H1 (cell line): ENCODE results near the gene ZSCAN21. TPM values are rescaled to one million over a fixed set of nuclear protein-coding genes. Genes with fewer than 3 reads are reported as not detected.

Source experiments
- CTCF ChIA-PET: fragments of 300-600 bp; sonication (Branson Sonifier 250); formaldehyde crosslinking; loops from one replicate; lab custom pipeline; 2021; ENCODE audit not compliant: partially characterized antibody; lab: Charles Lee
- POLR2A ChIA-PET: fragments of 300-600 bp; sonication (Branson Sonifier 250); formaldehyde crosslinking; loops from one replicate; lab custom pipeline; 2021; ENCODE audit warnings: inconsistent platforms; ENCODE audit not compliant: partially characterized antibody; lab: Charles Lee
- DNase-seq, 2 experiments: peaks; one replicate each; pipeline versions ENCODE4 v3.0.0 to v3.0.0-alpha.2; 2010 to 2022; ENCODE audit warnings: low spot score in 2 of 2, low read depth in 1 of 2, mixed read lengths in 1 of 2
- FAIRE-seq: peaks from 2 replicates; lab custom pipeline; 2011; peaks lifted over from hg19 to GRCh38; lab: Jason Lieb, UNC
- H2AFZ ChIP-seq: 2 replicates; pipeline ENCODE4 v1.8.1; 2012; ENCODE audit warnings: low read length, inconsistent platforms
- H2AK5ac ChIP-seq: 2 replicates; pipeline ENCODE4 v1.6.1; 2013; ENCODE audit warnings: low read depth, low read length
- H2BK120ac ChIP-seq: replicated peaks from 2 replicates; pipeline ENCODE3; 2013; ENCODE audit warnings: low read depth, low read length, inconsistent platforms
- H2BK12ac ChIP-seq: 2 replicates; pipeline ENCODE4 v1.6.1; 2013; ENCODE audit warnings: low read depth, low read length
- H2BK15ac ChIP-seq: 2 replicates; pipeline ENCODE4 v1.6.1; 2013; ENCODE audit warnings: low read length
- H2BK20ac ChIP-seq: 2 replicates; pipeline ENCODE4 v1.6.1; 2013; ENCODE audit warnings: low read length
- H2BK5ac ChIP-seq: 2 replicates; pipeline ENCODE4 v1.6.1; 2013; ENCODE audit warnings: low read depth, low read length
- H3K14ac ChIP-seq: 2 replicates; pipeline ENCODE4 v1.6.1; 2013; ENCODE audit warnings: inconsistent platforms; ENCODE audit not compliant: insufficient read length
- H3K18ac ChIP-seq: 2 replicates; pipeline ENCODE4 v1.6.1; 2013; ENCODE audit warnings: low read length; ENCODE audit errors: extremely low read depth
- H3K23ac ChIP-seq: 2 replicates; pipeline ENCODE4 v1.6.1; 2013; ENCODE audit warnings: inconsistent platforms; ENCODE audit not compliant: insufficient read length
- H3K23me2 ChIP-seq: 2 replicates; pipeline ENCODE4 v1.6.1; 2013; ENCODE audit warnings: low read depth, low read length
- H3K27ac ChIP-seq: 2 replicates; pipeline ENCODE4 v1.6.1; 2011; ENCODE audit warnings: low read depth, low read length, inconsistent platforms
- H3K27me3 ChIP-seq, 4 experiments: replicated peaks in 1 of 4; 1 replicate in 1 of 4; 2 replicates in 3 of 4; pipeline versions ENCODE4 v1.6.1 to v1.8.1; 2011 to 2013; ENCODE audit warnings: low read length in 3 of 4, mild to moderate bottlenecking in 3 of 4, inconsistent platforms in 2 of 4, mixed read lengths in 2 of 4, moderate library complexity in 1 of 4; ENCODE audit not compliant: control insufficient read depth in 3 of 4, insufficient read depth in 3 of 4; ENCODE audit errors: extremely low read depth in 1 of 4
- H3K36me3 ChIP-seq, 4 experiments: 2 replicates each; pipeline versions ENCODE4 v1.6.1 to v1.8.1; 2011 to 2013; ENCODE audit warnings: mild to moderate bottlenecking in 4 of 4, low read length in 3 of 4, moderate library complexity in 2 of 4, control low read depth in 1 of 4, inconsistent platforms in 1 of 4; ENCODE audit not compliant: insufficient read depth in 4 of 4, control insufficient read depth in 2 of 4
- H3K4ac ChIP-seq: replicated peaks from 2 replicates; pipeline ENCODE3; 2013; ENCODE audit warnings: low read length, low read depth, mixed read lengths, inconsistent platforms; ENCODE audit not compliant: insufficient read length
- H3K4me1 ChIP-seq, 4 experiments: replicated peaks in 1 of 4; 1 replicate in 1 of 4; 2 replicates in 3 of 4; pipeline versions ENCODE4 v1.6.1 to v1.8.1; 2011 to 2013; ENCODE audit warnings: low read length in 3 of 4, inconsistent platforms in 2 of 4, mixed read lengths in 1 of 4; ENCODE audit not compliant: insufficient read depth in 4 of 4, control insufficient read depth in 3 of 4
- H3K4me2 ChIP-seq, 2 experiments: 2 replicates each; pipeline versions ENCODE4 v1.6.1 to v1.8.1; 2011 to 2013; ENCODE audit warnings: low read depth in 2 of 2, low read length in 2 of 2, control low read depth in 1 of 2, inconsistent platforms in 1 of 2, mild to moderate bottlenecking in 1 of 2; ENCODE audit not compliant: insufficient read depth in 1 of 2
- H3K4me3 ChIP-seq, 4 experiments: fragments of 200-600, 300-600 bp in 1 of 4; sonication (generic), shearing (Covaris generic), sonication (Bioruptor Twin) in 1 of 4; 2 replicates each; pipeline versions ENCODE4 v1.5.1 to v1.8.1; 2011 to 2016; ENCODE audit warnings: low read length in 4 of 4, low read depth in 3 of 4, control low read depth in 2 of 4, inconsistent platforms in 2 of 4, mild to moderate bottlenecking in 2 of 4, mixed read lengths in 1 of 4, moderate library complexity in 1 of 4; ENCODE audit not compliant: insufficient read depth in 2 of 4; ENCODE audit errors: extremely low read depth in 1 of 4
- H3K56ac ChIP-seq: replicated peaks from 2 replicates; pipeline ENCODE3; 2013; ENCODE audit warnings: low read depth, mild to moderate bottlenecking, mixed read lengths, low read length, inconsistent platforms; ENCODE audit not compliant: insufficient read length
- H3K79me1 ChIP-seq: 2 replicates; pipeline ENCODE4 v1.6.1; 2013; ENCODE audit warnings: low read depth, low read length, control low read depth
- H3K79me2 ChIP-seq, 2 experiments: 2 replicates each; pipeline versions ENCODE4 v1.6.1 to v1.8.1; 2012 to 2013; ENCODE audit warnings: low read length in 2 of 2, mild to moderate bottlenecking in 2 of 2, inconsistent platforms in 1 of 2; ENCODE audit not compliant: insufficient read depth in 2 of 2, control insufficient read depth in 1 of 2
- H3K9ac ChIP-seq, 4 experiments: replicated peaks in 1 of 4; 1 replicate in 1 of 4; 2 replicates in 3 of 4; pipeline versions ENCODE4 v1.6.1 to v1.8.1; 2011 to 2013; ENCODE audit warnings: low read depth in 3 of 4, low read length in 3 of 4, control low read depth in 2 of 4, mild to moderate bottlenecking in 2 of 4, moderate library complexity in 2 of 4, inconsistent platforms in 1 of 4; ENCODE audit errors: extremely low read depth in 1 of 4
- H3K9me3 ChIP-seq, 2 experiments: 2 replicates each; pipeline versions ENCODE4 v1.6.1 to v1.8.1; 2012 to 2013; ENCODE audit warnings: mild to moderate bottlenecking in 2 of 2, moderate library complexity in 2 of 2, control low read depth in 1 of 2, inconsistent platforms in 1 of 2, low read depth in 1 of 2, low read length in 1 of 2, mixed read lengths in 1 of 2; ENCODE audit not compliant: insufficient read depth in 2 of 2
- H4K20me1 ChIP-seq, 2 experiments: replicated peaks in 1 of 2; 2 replicates each; pipeline versions ENCODE3 to v1.8.1; 2011 to 2013; ENCODE audit warnings: inconsistent platforms in 2 of 2, low read length in 2 of 2, mild to moderate bottlenecking in 1 of 2; ENCODE audit not compliant: insufficient read depth in 2 of 2, control insufficient read depth in 1 of 2
- H4K5ac ChIP-seq: 2 replicates; pipeline ENCODE4 v1.6.1; 2013; ENCODE audit warnings: low read length, low read depth, mixed read lengths, inconsistent platforms; ENCODE audit not compliant: insufficient read length
- H4K8ac ChIP-seq: 2 replicates; pipeline ENCODE4 v1.8.0; 2013; ENCODE audit warnings: mild to moderate bottlenecking, moderate library complexity, low read length, inconsistent platforms; ENCODE audit not compliant: insufficient read depth; ENCODE audit errors: extremely low read depth
- H4K91ac ChIP-seq: replicated peaks from 2 replicates; pipeline ENCODE3; 2013; ENCODE audit warnings: low read length, mixed read lengths, inconsistent platforms; ENCODE audit not compliant: insufficient read length
- CBX5 ChIP-seq: fragments of 300-800, 300-1000 bp; sonication (generic); IDR thresholded peaks from 2 replicates; pipeline ENCODE4 v1.7.1; 2016; ENCODE audit warnings: antibody characterized with exemption, low read length, low read depth
- CHD1 ChIP-seq: IDR thresholded peaks from 2 replicates; pipeline ENCODE4 v1.6.1; 2012; ENCODE audit warnings: low read depth, low read length, improper control_type of control experiment
- MAFK ChIP-seq: IDR thresholded peaks from 2 replicates; pipeline ENCODE4 v1.6.1; 2012; ENCODE audit warnings: low read depth, mild to moderate bottlenecking, improper control_type of control experiment, low read length
- POLR2A ChIP-seq, 2 experiments: IDR thresholded peaks; 1 replicate in 1 of 2; 2 replicates in 1 of 2; pipeline ENCODE4 v1.6.1; 2011; ENCODE audit warnings: low read depth in 2 of 2, low read length in 2 of 2, mild to moderate bottlenecking in 2 of 2; ENCODE audit errors: control extremely low read depth in 1 of 2
- POLR2AphosphoS5 ChIP-seq: IDR thresholded peaks from 2 replicates; pipeline ENCODE4 v1.6.1; 2011; ENCODE audit warnings: low read depth, low read length
- SIRT6 ChIP-seq: IDR thresholded peaks from one replicate; pipeline ENCODE4 v1.7.1; 2012; ENCODE audit warnings: low read length, inconsistent platforms
- WGBS, 2 experiments: shearing (Covaris generic) in 1 of 2; methylation state at CpG; one replicate each; pipeline versions ENCODE4 v1.1.6 to v1.1.7; 2013 to 2015; ENCODE audit warnings: low lambda C conversion rate in 2 of 2, mixed read lengths in 2 of 2, inconsistent platforms in 1 of 2, low coverage in 1 of 2, missing lambda C conversion rate in 1 of 2; ENCODE audit not compliant: insufficient replicate concordance in 2 of 2, insufficient coverage in 1 of 2, insufficient read length in 1 of 2; ENCODE audit errors: extremely low coverage in 1 of 2, missing lambda C conversion rate in 1 of 2; 5-methylcytosine and 5-hydroxymethylcytosine counted together
- polyA plus RNA-seq, 7 experiments: library from polyadenylated mRNA; depleted of rRNA in 3 of 7; stranded (reverse) in 5 of 7; unstranded in 2 of 7; fragments of >200 nt in 5 of 7; fragments of 200-250 nt in 2 of 7; gene quantifications; 1 replicate in 5 of 7; 2 replicates in 1 of 7; 4 replicates in 1 of 7; pipeline versions ENCODE4 v1.2.1 to v1.2.3, GENCODE V29; 2011 to 2013; ENCODE audit warnings: missing spikeins in 2 of 7, mixed read lengths in 2 of 7
- total RNA-seq: library from RNA; stranded (reverse); fragmentation: NEBNext Ultra II Directional; extraction: Animal tissue kit (Norgen Biotek cat#: 25700); gene quantifications from 2 replicates; pipeline ENCODE4 v1.2.1, GENCODE V29; 2021

Gene ZSCAN21
- total and polyA plus RNA-seq, 2 of the 8 experiments (the other 6 are each of a cell fraction or from before 2014, with no cell fraction given), result 15.4 to 26.1 TPM

- POLR2A ChIA-PET, result interaction anchor here (0.9 to 19.5 kb wide), 15 partner anchors 10 to 400 kb away, joined by 3 to 722 read pairs (median 4); partner anchors contain the start of genes AP4M1, COPS6, LAMTOR4 and MCM7
- H2BK12ac ChIP-seq, result no peak overlapping the region
- peak overlapping the region; percentile 5; the same call in 1 of the 2 replicates for H3K27ac ChIP-seq
- H3K79me1 ChIP-seq, result peaks cover 16% of the 10 kb centered on the region
- H2AK5ac ChIP-seq, result no peak overlapping the region
- H2BK120ac ChIP-seq, result no peak overlapping the region
- no peak overlapping the region for H3K18ac ChIP-seq
- no peak overlapping the region for H2AFZ ChIP-seq
- H3K23me2 ChIP-seq, result no peaks in the 10 kb centered on the region; the same call in 1 of the 2 replicates
- no peak overlapping the region for H3K23ac ChIP-seq
- no peak for DNase-seq
- H3K56ac ChIP-seq, result no peak overlapping the region
- peaks cover 0 to 1% (median 0%) of the 10 kb centered on the region in 4 experiments; a peak in 1 of 7 replicates for H3K4me1 ChIP-seq
- WGBS, 2 experiments, result 93% methylated on average over 16 of the region's 16 CpGs; no CpG with 5 or more reads in 1 of the 2 experiments
- H2BK15ac ChIP-seq, result no peak overlapping the region
- H3K9ac ChIP-seq, result no peak overlapping the region
- peaks cover 76 to 86% (median 80%) of the 10 kb centered on the region in 4 experiments for H3K36me3 ChIP-seq
- H3K27me3 ChIP-seq, result no peaks in the 10 kb centered on the region
- H3K9me3 ChIP-seq, result no peaks in the 10 kb centered on the region
- no peak overlapping the region for H3K14ac ChIP-seq
- TF ChIP-seq MAFK (peak; percentile 77), SIRT6 (no peak), CBX5 (no peak), POLR2A (IDR thresholded peaks at IDR 0.05; ENCODE audit: control extremely low read depth in 1 of 2, low read depth in 2 of 2, low read length in 2 of 2) (peak; percentile 59 to 93), CHD1 (no peak), POLR2AphosphoS5 (peak; percentile 96)
- TF ChIP-seq, all 59 proteins: peak for 3
- CTCF ChIA-PET, result no interaction called here
- no peak overlapping the region for H2BK5ac ChIP-seq
- no peak overlapping the region for H3K4me3 ChIP-seq
- H4K91ac ChIP-seq, result no peak overlapping the region
- no peak overlapping the region for H3K4ac ChIP-seq
- no peak overlapping the region for H4K5ac ChIP-seq
- H4K8ac ChIP-seq, result peak overlapping the region; percentile 57; the same call in 1 of the 2 replicates
- H3K4me2 ChIP-seq, result no peak overlapping the region
- peaks cover 0 to 35% of the 10 kb centered on the region in 2 experiments; a peak in 3 of 4 replicates for H3K79me2 ChIP-seq
- H2BK20ac ChIP-seq, result no peak overlapping the region
- no peak for FAIRE-seq
- peaks cover 26 to 37% of the 10 kb centered on the region in 2 experiments for H4K20me1 ChIP-seq
These were observed 44.4 kb downstream of the ZSCAN21 start for GRCh38 chr7:100093925-100094486.
